ENCODE measurements around the gene ATP2B2. TPM values are rescaled to one million over a fixed set of nuclear protein-coding genes. Genes with fewer than 3 reads are reported as not detected.

ATP2B2 gene
- total and polyA plus RNA-seq, 2 experiments from 2014 or later: 0.66 to 1.8 TPM

DNA sequence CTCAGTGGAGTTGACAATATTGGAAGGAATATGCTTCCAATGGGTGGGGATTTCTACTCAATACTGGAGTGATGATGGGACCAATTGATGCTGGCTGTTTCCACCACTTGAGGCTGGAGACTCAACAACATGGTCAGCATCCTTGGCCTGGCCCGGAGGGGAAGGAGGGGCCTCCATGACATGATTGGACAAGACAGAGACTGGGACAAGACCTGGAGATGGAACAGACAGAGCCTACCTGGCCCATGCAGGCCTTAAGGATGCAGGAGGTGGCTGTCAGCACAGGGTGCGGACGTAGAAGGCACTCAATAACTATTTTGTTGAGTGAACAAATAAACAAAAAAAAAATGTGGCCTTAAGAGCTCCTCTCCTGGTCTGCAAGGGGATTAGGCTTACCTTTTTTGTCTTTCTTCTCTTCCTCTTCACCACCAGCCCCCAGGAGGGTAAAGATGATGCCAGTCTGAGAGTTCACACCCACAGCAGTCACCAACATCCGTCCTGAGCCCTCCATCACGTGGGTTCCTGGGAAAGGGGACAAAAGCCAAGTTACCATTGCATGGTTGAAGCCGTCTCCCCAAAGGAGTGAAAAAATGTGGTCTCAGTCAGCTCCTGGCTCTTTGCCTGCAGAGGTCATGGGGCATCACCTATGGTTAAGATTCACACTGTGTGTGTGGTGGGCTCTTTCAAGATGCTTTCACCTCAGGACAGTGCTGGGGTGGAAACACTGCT lies 117.3 kb downstream of the ATP2B2 start:
- no peak for DNase-seq (ENCODE audit: low spot score)
- WGBS (ENCODE audit: low lambda C conversion rate, missing lambda C conversion rate): 69% methylated on average over 6 of the region's 6 CpGs
- no peaks in the 10 kb centered on the region for H4K20me1 ChIP-seq (ENCODE audit: insufficient read depth, poor library complexity, severe bottlenecking)

GRCh38 chr3:10386121-10386520 lies 119.3 kb downstream of the ATP2B2 start:
- Histone ChIP-seq H3K9me2 (replicated peaks; ENCODE audit: insufficient read depth) (no peaks in the 10 kb centered on the region), H3K4me2 (no peak overlapping the region), H3K27ac (no peak overlapping the region), H3K79me2 (no peaks in the 10 kb centered on the region), H4K20me1 (ENCODE audit: insufficient read depth, poor library complexity, severe bottlenecking) (no peaks in the 10 kb centered on the region), H2AFZ (no peak overlapping the region), H3K9me3 (ENCODE audit: low read depth) (no peaks in the 10 kb centered on the region), H3K4me3 (no peak overlapping the region), H3K36me3 (replicated peaks; ENCODE audit: insufficient read depth, low read depth) (no peaks in the 10 kb centered on the region), H3K4me1 (ENCODE audit: insufficient read depth) (no peaks in the 10 kb centered on the region), H3K27me3 (peaks cover 4% of the 10 kb centered on the region)
- no peak for DNase-seq (ENCODE audit: low spot score)
- no peak for TF ChIP-seq EZH2 (IDR thresholded peaks at IDR 0.05; ENCODE audit: borderline replicate concordance)
- no peak for TF ChIP-seq EZH2phosphoT487 (IDR thresholded peaks at IDR 0.05; ENCODE audit: low read depth, severe bottlenecking, unreplicated experiment)
- no peak for TF ChIP-seq CTCF (IDR thresholded peaks at IDR 0.05; ENCODE audit: poor library complexity)
- WGBS (ENCODE audit: low lambda C conversion rate, missing lambda C conversion rate): 100% methylated on average over 1 of the region's 1 CpG

More for the DNA sequence above, 117.3 kb downstream of the ATP2B2 start:
- Histone ChIP-seq H3K4me3 (no peak overlapping the region), H3K79me2 (no peaks in the 10 kb centered on the region), H3K4me2 (no peak overlapping the region), H3K9me2 (replicated peaks; ENCODE audit: insufficient read depth) (no peaks in the 10 kb centered on the region), H2AFZ (no peak overlapping the region), H3K36me3 (replicated peaks; ENCODE audit: insufficient read depth, low read depth) (no peaks in the 10 kb centered on the region), H3K9me3 (ENCODE audit: low read depth) (no peaks in the 10 kb centered on the region), H3K4me1 (ENCODE audit: insufficient read depth) (no peaks in the 10 kb centered on the region), H3K27me3 (peaks cover 4% of the 10 kb centered on the region), H3K27ac (no peak overlapping the region)
- TF ChIP-seq CTCF (IDR thresholded peaks at IDR 0.05; ENCODE audit: poor library complexity) (no peak), EZH2 (IDR thresholded peaks at IDR 0.05; ENCODE audit: borderline replicate concordance) (no peak), EZH2phosphoT487 (IDR thresholded peaks at IDR 0.05; ENCODE audit: low read depth, severe bottlenecking, unreplicated experiment) (no peak)

GRCh38 chr3:10384541-10385360 lies 120.6 kb downstream of the ATP2B2 start:
- Histone ChIP-seq H3K36me3 (replicated peaks; ENCODE audit: insufficient read depth, low read depth) (no peaks in the 10 kb centered on the region), H3K9me2 (replicated peaks; ENCODE audit: insufficient read depth) (no peaks in the 10 kb centered on the region), H4K20me1 (ENCODE audit: insufficient read depth, poor library complexity, severe bottlenecking) (no peaks in the 10 kb centered on the region), H3K4me1 (ENCODE audit: insufficient read depth) (no peaks in the 10 kb centered on the region), H3K4me3 (no peak overlapping the region), H3K27ac (no peak overlapping the region), H3K4me2 (no peak overlapping the region), H3K9me3 (ENCODE audit: low read depth) (no peaks in the 10 kb centered on the region), H3K79me2 (no peaks in the 10 kb centered on the region), H3K27me3 (peaks cover 4% of the 10 kb centered on the region), H2AFZ (no peak overlapping the region)
- TF ChIP-seq EZH2phosphoT487 (IDR thresholded peaks at IDR 0.05; ENCODE audit: low read depth, severe bottlenecking, unreplicated experiment): no peak
- TF ChIP-seq CTCF (IDR thresholded peaks at IDR 0.05; ENCODE audit: poor library complexity): no peak
- TF ChIP-seq EZH2 (IDR thresholded peaks at IDR 0.05; ENCODE audit: borderline replicate concordance): no peak
- 78% methylated on average over 23 of the region's 23 CpGs for WGBS (ENCODE audit: low lambda C conversion rate, missing lambda C conversion rate)
- no peak for DNase-seq (ENCODE audit: low spot score)
